ENCODE measurements around the gene FBXW8.

The FBXW8 gene

GRCh38 chr12:117058442-117059072 is 147.8 kb downstream of the FBXW8 start:
- Histone ChIP-seq H3K36me3 (ENCODE audit: control insufficient read depth in 2 of 2, insufficient read depth in 1 of 2, low read length in 2 of 2) (no peaks in the 10 kb centered on the region), H3K4me1 (ENCODE audit: control insufficient read depth, insufficient read depth, low read length) (no peaks in the 10 kb centered on the region), H3K27ac (ENCODE audit: extremely low read depth, low read depth, low read length) (no peak overlapping the region), H3K9me3 (ENCODE audit: control insufficient read depth, insufficient read depth, low read depth, low read length) (no peaks in the 10 kb centered on the region), H3K4me3 (ENCODE audit: low read depth, low read length) (no peak overlapping the region)
- CTCF ChIA-PET = interaction anchor here (0.6 to 1.4 kb wide), 2 partner anchors 33 to 791 kb away, joined by 3 to 5 read pairs; no protein-coding TSS in a partner anchor
- TF ChIP-seq ZNF350 (tag by site-specific recombination; IDR thresholded peaks at IDR 0.05) (no peak), ZNF629 (tag by site-specific recombination; IDR thresholded peaks at IDR 0.05) (no peak), ZNF394 (tag by site-specific recombination; IDR thresholded peaks at IDR 0.05; ENCODE audit: borderline replicate concordance) (no peak), ZNF585B (tag by site-specific recombination; IDR thresholded peaks at IDR 0.05) (no peak), ZNF155 (tag by site-specific recombination; IDR thresholded peaks at IDR 0.05) (no peak), ZNF660 (tag by site-specific recombination; IDR thresholded peaks at IDR 0.05) (no peak), ZNF184 (tag by site-specific recombination; IDR thresholded peaks at IDR 0.05) (no peak), SETDB1 (IDR thresholded peaks at IDR 0.05; ENCODE audit: insufficient read length, low read length) (no peak), ZSCAN5A (tag by site-specific recombination; IDR thresholded peaks at IDR 0.05) (no peak), GLIS1 (tag by site-specific recombination; IDR thresholded peaks at IDR 0.05) (no peak)
- POLR2A ChIA-PET = interaction anchor here (0.5 to 0.7 kb wide), 3 partner anchors 8 to 1102 kb away, joined by 4 to 5 read pairs (median 4); no protein-coding TSS in a partner anchor

- Histone ChIP-seq H3K4me3 (ENCODE audit: low read depth, low read length) (no peak overlapping the region), H3K36me3 (ENCODE audit: control insufficient read depth in 2 of 2, insufficient read depth in 1 of 2, low read length in 2 of 2) (no peaks in the 10 kb centered on the region), H3K4me1 (ENCODE audit: control insufficient read depth, insufficient read depth, low read length) (no peaks in the 10 kb centered on the region), H3K9me3 (ENCODE audit: control insufficient read depth, insufficient read depth, low read depth, low read length) (no peaks in the 10 kb centered on the region), H3K27ac (ENCODE audit: extremely low read depth, low read depth, low read length) (no peak overlapping the region)
- POLR2A ChIA-PET = interaction anchor here (0.5 kb wide), 1 partner anchor 400 kb away, joined by 4 read pairs; no protein-coding TSS in a partner anchor
- CTCF ChIA-PET = interaction anchor here (1.4 kb wide), 1 partner anchor 33 kb away, joined by 5 read pairs; no protein-coding TSS in a partner anchor
- TF ChIP-seq ZNF544 (tag by site-specific recombination; IDR thresholded peaks at IDR 0.05) (no peak), ZBTB20 (tag by site-specific recombination; IDR thresholded peaks at IDR 0.05) (no peak), ZNF600 (tag by site-specific recombination; IDR thresholded peaks at IDR 0.05) (no peak), ZNF248 (tag by site-specific recombination; IDR thresholded peaks at IDR 0.05) (no peak), RBAK (tag by site-specific recombination; IDR thresholded peaks at IDR 0.05) (no peak), PRDM1 (tag by site-specific recombination; IDR thresholded peaks at IDR 0.05) (no peak), ZNF366 (tag by site-specific recombination; conservative IDR thresholded peaks at IDR 0.05) (no peak)
- TF ChIP-seq, protein P1, sequence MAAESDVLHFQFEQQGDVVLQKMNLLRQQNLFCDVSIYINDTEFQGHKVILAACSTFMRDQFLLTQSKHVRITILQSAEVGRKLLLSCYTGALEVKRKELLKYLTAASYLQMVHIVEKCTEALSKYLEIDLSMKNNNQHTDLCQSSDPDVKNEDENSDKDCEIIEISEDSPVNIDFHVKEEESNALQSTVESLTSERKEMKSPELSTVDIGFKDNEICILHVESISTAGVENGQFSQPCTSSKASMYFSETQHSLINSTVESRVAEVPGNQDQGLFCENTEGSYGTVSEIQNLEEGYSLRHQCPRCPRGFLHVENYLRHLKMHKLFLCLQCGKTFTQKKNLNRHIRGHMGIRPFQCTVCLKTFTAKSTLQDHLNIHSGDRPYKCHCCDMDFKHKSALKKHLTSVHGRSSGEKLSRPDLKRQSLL (tag by site-specific recombination; IDR thresholded peaks at IDR 0.05) = no peak
Observed at GRCh38 chr12:117059156-117059555, 148.4 kb downstream of the FBXW8 start.

DNA sequence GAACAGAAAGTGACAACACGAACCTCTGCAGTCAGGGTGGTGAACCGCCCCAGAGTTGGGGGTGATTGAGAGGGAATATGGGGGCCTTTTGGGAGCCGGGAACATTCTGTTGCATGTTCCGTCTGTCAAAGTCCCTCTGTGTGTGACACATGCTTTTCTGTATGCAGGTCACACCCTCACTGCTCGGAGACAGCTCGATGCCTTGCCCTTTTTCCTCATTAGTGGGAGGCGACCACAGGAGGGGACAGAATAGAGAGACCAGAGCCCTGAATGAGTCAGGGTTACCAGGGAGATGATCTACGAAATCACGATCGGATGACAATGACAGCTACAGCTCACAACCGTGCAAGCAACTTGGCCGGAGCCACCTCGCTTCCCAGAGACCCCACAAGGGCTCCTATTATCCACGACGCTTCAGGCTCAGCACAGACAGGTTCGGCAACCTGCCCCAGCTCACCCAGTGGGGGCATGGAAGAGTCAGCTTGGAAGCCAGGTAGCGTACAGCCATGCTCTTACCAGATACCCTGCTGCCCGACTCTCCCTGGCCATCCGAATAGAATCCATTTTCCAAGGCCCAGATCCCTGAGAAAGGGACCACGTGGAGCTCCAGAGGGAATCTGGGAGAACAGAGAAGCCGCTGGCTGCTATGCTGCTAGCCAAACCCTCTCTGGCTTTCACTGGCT is 149.6 kb downstream of the FBXW8 start:
- H3K9me3 ChIP-seq (ENCODE audit: control insufficient read depth, insufficient read depth, low read depth, low read length) = no peaks in the 10 kb centered on the region
- H3K27ac ChIP-seq (ENCODE audit: extremely low read depth, low read depth, low read length) = no peak overlapping the region
- ChIA-PET POLR2A (no interaction called here), CTCF (interaction anchor here (0.6 kb wide), 2 partner anchors 33 to 241 kb away, joined by 3 to 4 read pairs; no protein-coding TSS in a partner anchor)
- H3K36me3 ChIP-seq (ENCODE audit: control insufficient read depth in 2 of 2, insufficient read depth in 1 of 2, low read length in 2 of 2) = no peaks in the 10 kb centered on the region
- H3K4me3 ChIP-seq (ENCODE audit: low read depth, low read length) = no peak overlapping the region
- no peaks in the 10 kb centered on the region for H3K4me1 ChIP-seq (ENCODE audit: control insufficient read depth, insufficient read depth, low read length)
- TF ChIP-seq ZEB2 (tag by site-specific recombination; IDR thresholded peaks at IDR 0.05) (no peak), ZBTB17 (tag by site-specific recombination; IDR thresholded peaks at IDR 0.05) (peak; percentile 51; the same call in 1 of the 2 replicates), ZBTB21 (tag by site-specific recombination; IDR thresholded peaks at IDR 0.05) (no peak), KLF17 (tag by site-specific recombination; IDR thresholded peaks at IDR 0.05) (peak; percentile 59)
- TF ChIP-seq, protein P2, sequence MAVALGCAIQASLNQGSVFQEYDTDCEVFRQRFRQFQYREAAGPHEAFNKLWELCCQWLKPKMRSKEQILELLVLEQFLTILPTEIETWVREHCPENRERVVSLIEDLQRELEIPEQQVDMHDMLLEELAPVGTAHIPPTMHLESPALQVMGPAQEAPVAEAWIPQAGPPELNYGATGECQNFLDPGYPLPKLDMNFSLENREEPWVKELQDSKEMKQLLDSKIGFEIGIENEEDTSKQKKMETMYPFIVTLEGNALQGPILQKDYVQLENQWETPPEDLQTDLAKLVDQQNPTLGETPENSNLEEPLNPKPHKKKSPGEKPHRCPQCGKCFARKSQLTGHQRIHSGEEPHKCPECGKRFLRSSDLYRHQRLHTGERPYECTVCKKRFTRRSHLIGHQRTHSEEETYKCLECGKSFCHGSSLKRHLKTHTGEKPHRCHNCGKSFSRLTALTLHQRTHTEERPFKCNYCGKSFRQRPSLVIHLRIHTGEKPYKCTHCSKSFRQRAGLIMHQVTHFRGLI (tag by site-specific recombination; IDR thresholded peaks at IDR 0.05) = no peak
- TF ChIP-seq, protein P3, sequence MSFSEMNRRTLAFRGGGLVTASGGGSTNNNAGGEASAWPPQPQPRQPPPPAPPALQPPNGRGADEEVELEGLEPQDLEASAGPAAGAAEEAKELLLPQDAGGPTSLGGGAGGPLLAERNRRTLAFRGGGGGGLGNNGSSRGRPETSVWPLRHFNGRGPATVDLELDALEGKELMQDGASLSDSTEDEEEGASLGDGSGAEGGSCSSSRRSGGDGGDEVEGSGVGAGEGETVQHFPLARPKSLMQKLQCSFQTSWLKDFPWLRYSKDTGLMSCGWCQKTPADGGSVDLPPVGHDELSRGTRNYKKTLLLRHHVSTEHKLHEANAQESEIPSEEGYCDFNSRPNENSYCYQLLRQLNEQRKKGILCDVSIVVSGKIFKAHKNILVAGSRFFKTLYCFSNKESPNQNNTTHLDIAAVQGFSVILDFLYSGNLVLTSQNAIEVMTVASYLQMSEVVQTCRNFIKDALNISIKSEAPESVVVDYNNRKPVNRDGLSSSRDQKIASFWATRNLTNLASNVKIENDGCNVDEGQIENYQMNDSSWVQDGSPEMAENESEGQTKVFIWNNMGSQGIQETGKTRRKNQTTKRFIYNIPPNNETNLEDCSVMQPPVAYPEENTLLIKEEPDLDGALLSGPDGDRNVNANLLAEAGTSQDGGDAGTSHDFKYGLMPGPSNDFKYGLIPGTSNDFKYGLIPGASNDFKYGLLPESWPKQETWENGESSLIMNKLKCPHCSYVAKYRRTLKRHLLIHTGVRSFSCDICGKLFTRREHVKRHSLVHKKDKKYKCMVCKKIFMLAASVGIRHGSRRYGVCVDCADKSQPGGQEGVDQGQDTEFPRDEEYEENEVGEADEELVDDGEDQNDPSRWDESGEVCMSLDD (tag by site-specific recombination; IDR thresholded peaks at IDR 0.05) = no peak
